H1 (cell line): ENCODE data around the gene AAGAB. TPM values are rescaled to one million over a fixed set of nuclear protein-coding genes. Genes with fewer than 3 reads are reported as not detected.

Experiments
- CTCF ChIA-PET: fragments of 300-600 bp; sonication (Branson Sonifier 250); formaldehyde crosslinking; loops from one replicate; lab custom pipeline; 2021; ENCODE audit not compliant: partially characterized antibody; lab: Charles Lee
- POLR2A ChIA-PET: fragments of 300-600 bp; sonication (Branson Sonifier 250); formaldehyde crosslinking; loops from one replicate; lab custom pipeline; 2021; ENCODE audit warnings: inconsistent platforms; ENCODE audit not compliant: partially characterized antibody; lab: Charles Lee
- DNase-seq, 2 experiments: peaks; one replicate each; pipeline versions ENCODE4 v3.0.0 to v3.0.0-alpha.2; 2010 to 2022; ENCODE audit warnings: low spot score in 2 of 2, low read depth in 1 of 2, mixed read lengths in 1 of 2
- FAIRE-seq: peaks from 2 replicates; lab custom pipeline; 2011; peaks lifted over from hg19 to GRCh38; lab: Jason Lieb, UNC
- H2AFZ ChIP-seq: 2 replicates; pipeline ENCODE4 v1.8.1; 2012; ENCODE audit warnings: low read length, inconsistent platforms
- H2AK5ac ChIP-seq: 2 replicates; pipeline ENCODE4 v1.6.1; 2013; ENCODE audit warnings: low read depth, low read length
- H2BK120ac ChIP-seq: replicated peaks from 2 replicates; pipeline ENCODE3; 2013; ENCODE audit warnings: low read depth, low read length, inconsistent platforms
- H2BK12ac ChIP-seq: 2 replicates; pipeline ENCODE4 v1.6.1; 2013; ENCODE audit warnings: low read depth, low read length
- H2BK15ac ChIP-seq: 2 replicates; pipeline ENCODE4 v1.6.1; 2013; ENCODE audit warnings: low read length
- H2BK20ac ChIP-seq: 2 replicates; pipeline ENCODE4 v1.6.1; 2013; ENCODE audit warnings: low read length
- H2BK5ac ChIP-seq: 2 replicates; pipeline ENCODE4 v1.6.1; 2013; ENCODE audit warnings: low read depth, low read length
- H3K14ac ChIP-seq: 2 replicates; pipeline ENCODE4 v1.6.1; 2013; ENCODE audit warnings: inconsistent platforms; ENCODE audit not compliant: insufficient read length
- H3K18ac ChIP-seq: 2 replicates; pipeline ENCODE4 v1.6.1; 2013; ENCODE audit warnings: low read length; ENCODE audit errors: extremely low read depth
- H3K23ac ChIP-seq: 2 replicates; pipeline ENCODE4 v1.6.1; 2013; ENCODE audit warnings: inconsistent platforms; ENCODE audit not compliant: insufficient read length
- H3K23me2 ChIP-seq: 2 replicates; pipeline ENCODE4 v1.6.1; 2013; ENCODE audit warnings: low read depth, low read length
- H3K27ac ChIP-seq: 2 replicates; pipeline ENCODE4 v1.6.1; 2011; ENCODE audit warnings: low read depth, low read length, inconsistent platforms
- H3K27me3 ChIP-seq, 4 experiments: replicated peaks in 1 of 4; 1 replicate in 1 of 4; 2 replicates in 3 of 4; pipeline versions ENCODE4 v1.6.1 to v1.8.1; 2011 to 2013; ENCODE audit warnings: low read length in 3 of 4, mild to moderate bottlenecking in 3 of 4, inconsistent platforms in 2 of 4, mixed read lengths in 2 of 4, moderate library complexity in 1 of 4; ENCODE audit not compliant: control insufficient read depth in 3 of 4, insufficient read depth in 3 of 4; ENCODE audit errors: extremely low read depth in 1 of 4
- H3K36me3 ChIP-seq, 4 experiments: 2 replicates each; pipeline versions ENCODE4 v1.6.1 to v1.8.1; 2011 to 2013; ENCODE audit warnings: mild to moderate bottlenecking in 4 of 4, low read length in 3 of 4, moderate library complexity in 2 of 4, control low read depth in 1 of 4, inconsistent platforms in 1 of 4; ENCODE audit not compliant: insufficient read depth in 4 of 4, control insufficient read depth in 2 of 4
- H3K4ac ChIP-seq: replicated peaks from 2 replicates; pipeline ENCODE3; 2013; ENCODE audit warnings: low read length, low read depth, mixed read lengths, inconsistent platforms; ENCODE audit not compliant: insufficient read length
- H3K4me1 ChIP-seq, 4 experiments: replicated peaks in 1 of 4; 1 replicate in 1 of 4; 2 replicates in 3 of 4; pipeline versions ENCODE4 v1.6.1 to v1.8.1; 2011 to 2013; ENCODE audit warnings: low read length in 3 of 4, inconsistent platforms in 2 of 4, mixed read lengths in 1 of 4; ENCODE audit not compliant: insufficient read depth in 4 of 4, control insufficient read depth in 3 of 4
- H3K4me2 ChIP-seq, 2 experiments: 2 replicates each; pipeline versions ENCODE4 v1.6.1 to v1.8.1; 2011 to 2013; ENCODE audit warnings: low read depth in 2 of 2, low read length in 2 of 2, control low read depth in 1 of 2, inconsistent platforms in 1 of 2, mild to moderate bottlenecking in 1 of 2; ENCODE audit not compliant: insufficient read depth in 1 of 2
- H3K4me3 ChIP-seq, 4 experiments: fragments of 200-600, 300-600 bp in 1 of 4; sonication (generic), shearing (Covaris generic), sonication (Bioruptor Twin) in 1 of 4; 2 replicates each; pipeline versions ENCODE4 v1.5.1 to v1.8.1; 2011 to 2016; ENCODE audit warnings: low read length in 4 of 4, low read depth in 3 of 4, control low read depth in 2 of 4, inconsistent platforms in 2 of 4, mild to moderate bottlenecking in 2 of 4, mixed read lengths in 1 of 4, moderate library complexity in 1 of 4; ENCODE audit not compliant: insufficient read depth in 2 of 4; ENCODE audit errors: extremely low read depth in 1 of 4
- H3K56ac ChIP-seq: replicated peaks from 2 replicates; pipeline ENCODE3; 2013; ENCODE audit warnings: low read depth, mild to moderate bottlenecking, mixed read lengths, low read length, inconsistent platforms; ENCODE audit not compliant: insufficient read length
- H3K79me1 ChIP-seq: 2 replicates; pipeline ENCODE4 v1.6.1; 2013; ENCODE audit warnings: low read depth, low read length, control low read depth
- H3K79me2 ChIP-seq, 2 experiments: 2 replicates each; pipeline versions ENCODE4 v1.6.1 to v1.8.1; 2012 to 2013; ENCODE audit warnings: low read length in 2 of 2, mild to moderate bottlenecking in 2 of 2, inconsistent platforms in 1 of 2; ENCODE audit not compliant: insufficient read depth in 2 of 2, control insufficient read depth in 1 of 2
- H3K9ac ChIP-seq, 4 experiments: replicated peaks in 1 of 4; 1 replicate in 1 of 4; 2 replicates in 3 of 4; pipeline versions ENCODE4 v1.6.1 to v1.8.1; 2011 to 2013; ENCODE audit warnings: low read depth in 3 of 4, low read length in 3 of 4, control low read depth in 2 of 4, mild to moderate bottlenecking in 2 of 4, moderate library complexity in 2 of 4, inconsistent platforms in 1 of 4; ENCODE audit errors: extremely low read depth in 1 of 4
- H3K9me3 ChIP-seq, 2 experiments: 2 replicates each; pipeline versions ENCODE4 v1.6.1 to v1.8.1; 2012 to 2013; ENCODE audit warnings: mild to moderate bottlenecking in 2 of 2, moderate library complexity in 2 of 2, control low read depth in 1 of 2, inconsistent platforms in 1 of 2, low read depth in 1 of 2, low read length in 1 of 2, mixed read lengths in 1 of 2; ENCODE audit not compliant: insufficient read depth in 2 of 2
- H4K20me1 ChIP-seq, 2 experiments: replicated peaks in 1 of 2; 2 replicates each; pipeline versions ENCODE3 to v1.8.1; 2011 to 2013; ENCODE audit warnings: inconsistent platforms in 2 of 2, low read length in 2 of 2, mild to moderate bottlenecking in 1 of 2; ENCODE audit not compliant: insufficient read depth in 2 of 2, control insufficient read depth in 1 of 2
- H4K5ac ChIP-seq: 2 replicates; pipeline ENCODE4 v1.6.1; 2013; ENCODE audit warnings: low read length, low read depth, mixed read lengths, inconsistent platforms; ENCODE audit not compliant: insufficient read length
- H4K8ac ChIP-seq: 2 replicates; pipeline ENCODE4 v1.8.0; 2013; ENCODE audit warnings: mild to moderate bottlenecking, moderate library complexity, low read length, inconsistent platforms; ENCODE audit not compliant: insufficient read depth; ENCODE audit errors: extremely low read depth
- H4K91ac ChIP-seq: replicated peaks from 2 replicates; pipeline ENCODE3; 2013; ENCODE audit warnings: low read length, mixed read lengths, inconsistent platforms; ENCODE audit not compliant: insufficient read length
- BACH1 ChIP-seq: IDR thresholded peaks from 2 replicates; pipeline ENCODE4 v1.6.1; 2012; ENCODE audit warnings: low read length, improper control_type of control experiment
- BCL11A ChIP-seq, 2 experiments: IDR thresholded peaks; one replicate each; pipeline ENCODE4 v1.6.1; 2011; ENCODE audit warnings: low read depth in 2 of 2, low read length in 2 of 2, mild to moderate bottlenecking in 2 of 2
- CBX8 ChIP-seq: fragments of 300-800, 300-1000 bp; sonication (generic); IDR thresholded peaks from 2 replicates; pipeline ENCODE4 v1.7.1; 2016; ENCODE audit warnings: low read depth, low read length, borderline replicate concordance
- EP300 ChIP-seq, 2 experiments: IDR thresholded peaks; 1 replicate in 1 of 2; 2 replicates in 1 of 2; pipeline ENCODE4 v1.6.1; 2011 to 2012; ENCODE audit warnings: low read depth in 2 of 2, low read length in 2 of 2, mild to moderate bottlenecking in 2 of 2, borderline replicate concordance in 1 of 2, inconsistent platforms in 1 of 2, moderate library complexity in 1 of 2
- GABPA ChIP-seq: IDR thresholded peaks from 2 replicates; pipeline ENCODE4 v1.6.1; 2011; ENCODE audit warnings: mild to moderate bottlenecking, low read length, moderate library complexity, borderline replicate concordance; ENCODE audit not compliant: insufficient read depth
- HDAC6 ChIP-seq: IDR thresholded peaks from one replicate; pipeline ENCODE4 v1.7.1; 2012; ENCODE audit warnings: low read depth, mild to moderate bottlenecking, inconsistent platforms, low read length, moderate library complexity
- JUN ChIP-seq: IDR thresholded peaks from 2 replicates; pipeline ENCODE4 v1.6.1; 2011; ENCODE audit warnings: low read depth, mild to moderate bottlenecking, improper control_type of control experiment, low read length
- MAFK ChIP-seq: IDR thresholded peaks from 2 replicates; pipeline ENCODE4 v1.6.1; 2012; ENCODE audit warnings: low read depth, mild to moderate bottlenecking, improper control_type of control experiment, low read length
- SP1 ChIP-seq: IDR thresholded peaks from 2 replicates; pipeline ENCODE4 v1.6.1; 2011; ENCODE audit warnings: low read depth, low read length
- SP4 ChIP-seq: IDR thresholded peaks from 2 replicates; pipeline ENCODE4 v1.6.1; 2012; ENCODE audit warnings: low read length, inconsistent platforms
- SRF ChIP-seq: IDR thresholded peaks from 2 replicates; pipeline ENCODE4 v1.6.1; 2011; ENCODE audit warnings: mild to moderate bottlenecking, low read depth, low read length, moderate library complexity
- TAF1 ChIP-seq: IDR thresholded peaks from 2 replicates; pipeline ENCODE4 v1.6.1; 2011; ENCODE audit warnings: mild to moderate bottlenecking, low read depth, low read length
- TEAD4 ChIP-seq: IDR thresholded peaks from 2 replicates; pipeline ENCODE4 v1.6.1; 2012; ENCODE audit warnings: low read depth, low read length, inconsistent platforms, mixed read lengths
- polyA plus RNA-seq, 7 experiments: library from polyadenylated mRNA; depleted of rRNA in 3 of 7; stranded (reverse) in 5 of 7; unstranded in 2 of 7; fragments of >200 nt in 5 of 7; fragments of 200-250 nt in 2 of 7; gene quantifications; 1 replicate in 5 of 7; 2 replicates in 1 of 7; 4 replicates in 1 of 7; pipeline versions ENCODE4 v1.2.1 to v1.2.3, GENCODE V29; 2011 to 2013; ENCODE audit warnings: missing spikeins in 2 of 7, mixed read lengths in 2 of 7
- total RNA-seq: library from RNA; stranded (reverse); fragmentation: NEBNext Ultra II Directional; extraction: Animal tissue kit (Norgen Biotek cat#: 25700); gene quantifications from 2 replicates; pipeline ENCODE4 v1.2.1, GENCODE V29; 2021
- TF ChIP-seq, protein P1 (sequence below), 3 experiments: IDR thresholded peaks; 1 replicate in 2 of 3; 2 replicates in 1 of 3; pipeline versions ENCODE4 v1.5.1 to v1.6.1; 2011; ENCODE audit warnings: low read length in 3 of 3, mild to moderate bottlenecking in 3 of 3, inconsistent platforms in 2 of 3, low read depth in 1 of 3, moderate library complexity in 1 of 3; ENCODE audit not compliant: insufficient read depth in 1 of 3; ENCODE audit errors: control extremely low read depth in 1 of 3

AAGAB gene
- total and polyA plus RNA-seq, 2 of the 8 experiments (the other 6 are each of a cell fraction or from before 2014, with no cell fraction given) = 20.1 to 45.9 TPM

DNA sequence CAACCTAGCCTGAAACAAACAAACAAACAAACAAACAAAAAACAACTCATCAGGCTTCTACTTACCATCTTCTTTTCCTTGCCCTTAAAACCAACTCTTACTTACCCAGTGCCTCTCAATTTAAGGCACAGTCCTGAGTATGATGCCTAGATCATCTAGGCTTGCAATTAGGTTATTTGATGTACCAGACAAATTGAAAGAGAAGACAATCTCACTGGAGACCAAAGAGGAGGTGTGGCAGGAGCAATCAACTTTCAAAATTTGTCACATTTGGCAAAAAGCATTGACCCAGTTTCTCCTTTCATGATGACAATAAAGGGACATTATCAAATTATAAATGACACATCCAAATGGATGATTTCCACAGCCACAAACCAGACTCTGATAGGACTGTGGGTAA lies 36.0 kb downstream of the AAGAB start:
- Histone ChIP-seq H3K27me3 (no peaks in the 10 kb centered on the region), H3K4ac (no peak overlapping the region), H2AK5ac (no peak overlapping the region), H3K23ac (no peak overlapping the region), H3K23me2 (no peaks in the 10 kb centered on the region; the same call in 1 of the 2 replicates), H3K56ac (no peak overlapping the region), H3K4me3 (no peak overlapping the region), H3K4me2 (no peak overlapping the region), H2BK20ac (no peak overlapping the region), H3K27ac (no peak overlapping the region), H4K5ac (no peak overlapping the region), H3K79me1 (no peaks in the 10 kb centered on the region), H2BK15ac (no peak overlapping the region), H2AFZ (no peak overlapping the region), H3K4me1 (no peaks in the 10 kb centered on the region), H3K36me3 (no peaks in the 10 kb centered on the region), H4K8ac (no peak overlapping the region), H2BK12ac (no peak overlapping the region), H3K14ac (no peak overlapping the region), H3K18ac (no peak overlapping the region), H3K9me3 (no peaks in the 10 kb centered on the region), H2BK120ac (no peak overlapping the region), H2BK5ac (no peak overlapping the region), H3K79me2 (no peaks in the 10 kb centered on the region), H4K20me1 (no peaks in the 10 kb centered on the region), H4K91ac (no peak overlapping the region), H3K9ac (no peak overlapping the region)
- DNase-seq (no peak), FAIRE-seq (no peak)
- POLR2A ChIA-PET = no interaction called here
- CTCF ChIA-PET = no interaction called here
- TF ChIP-seq MAFK (no peak), BACH1 (no peak), SP1 (no peak), SRF (no peak), TEAD4 (no peak), HDAC6 (no peak), CBX8 (no peak), JUN (no peak), BCL11A (IDR thresholded peaks at IDR 0.05; ENCODE audit: low read depth in 2 of 2, low read length in 2 of 2) (no peak), GABPA (no peak), EP300 (IDR thresholded peaks at IDR 0.05; ENCODE audit: borderline replicate concordance in 1 of 2, low read depth in 2 of 2, low read length in 2 of 2) (no peak), SP4 (no peak), TAF1 (no peak)
- TF ChIP-seq, protein P1, sequence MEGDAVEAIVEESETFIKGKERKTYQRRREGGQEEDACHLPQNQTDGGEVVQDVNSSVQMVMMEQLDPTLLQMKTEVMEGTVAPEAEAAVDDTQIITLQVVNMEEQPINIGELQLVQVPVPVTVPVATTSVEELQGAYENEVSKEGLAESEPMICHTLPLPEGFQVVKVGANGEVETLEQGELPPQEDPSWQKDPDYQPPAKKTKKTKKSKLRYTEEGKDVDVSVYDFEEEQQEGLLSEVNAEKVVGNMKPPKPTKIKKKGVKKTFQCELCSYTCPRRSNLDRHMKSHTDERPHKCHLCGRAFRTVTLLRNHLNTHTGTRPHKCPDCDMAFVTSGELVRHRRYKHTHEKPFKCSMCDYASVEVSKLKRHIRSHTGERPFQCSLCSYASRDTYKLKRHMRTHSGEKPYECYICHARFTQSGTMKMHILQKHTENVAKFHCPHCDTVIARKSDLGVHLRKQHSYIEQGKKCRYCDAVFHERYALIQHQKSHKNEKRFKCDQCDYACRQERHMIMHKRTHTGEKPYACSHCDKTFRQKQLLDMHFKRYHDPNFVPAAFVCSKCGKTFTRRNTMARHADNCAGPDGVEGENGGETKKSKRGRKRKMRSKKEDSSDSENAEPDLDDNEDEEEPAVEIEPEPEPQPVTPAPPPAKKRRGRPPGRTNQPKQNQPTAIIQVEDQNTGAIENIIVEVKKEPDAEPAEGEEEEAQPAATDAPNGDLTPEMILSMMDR (IDR thresholded peaks at IDR 0.05; ENCODE audit: control extremely low read depth in 1 of 3, insufficient read depth in 1 of 3, low read depth in 1 of 3, low read length in 3 of 3) = no peak
